OCI-LY7 (cell line): ENCODE data around the gene WWOX. TPM values are rescaled to one million over a fixed set of nuclear protein-coding genes. Genes with fewer than 3 reads are reported as not detected.

Experiments
- BruUV-seq: library from RNA; stranded (reverse); fragments of 400-500 nt; replicated peaks from 2 replicates; lab custom pipeline; 2021; lab: Mats Ljungman, UMichigan
- CTCF ChIA-PET: fragments of 300-600 bp; sonication (Branson Sonifier 250); formaldehyde crosslinking; loops from one replicate; lab custom pipeline; 2022; ENCODE audit warnings: antibody characterized with exemption; ENCODE audit not compliant: unreplicated experiment; lab: Charles Lee
- POLR2A ChIA-PET: fragments of 300-600 bp; sonication (Branson Sonifier 250); formaldehyde crosslinking; loops from one replicate; lab custom pipeline; 2022; ENCODE audit warnings: antibody characterized with exemption; lab: Charles Lee
- DNase-seq: peaks from one replicate; pipeline ENCODE4 v3.0.0-alpha.2; 2015; ENCODE audit warnings: low spot score
- H2AFZ ChIP-seq: fragments of 200-600 bp; sonication (generic), shearing (Covaris generic); 2 replicates; pipeline ENCODE4 v1.6.1; 2014; ENCODE audit warnings: mild to moderate bottlenecking, antibody characterized with exemption, low read length, moderate library complexity
- H3K27ac ChIP-seq: fragments of 200-600 bp; sonication (generic); 2 replicates; pipeline ENCODE4 v1.5.1; 2014; ENCODE audit warnings: mixed run types, low read depth, mild to moderate bottlenecking, moderate library complexity, low read length, inconsistent platforms; ENCODE audit not compliant: poor library complexity, severe bottlenecking
- H3K36me3 ChIP-seq: fragments of 200-600 bp; sonication (generic); 2 replicates; pipeline ENCODE4 v1.6.1; 2014; ENCODE audit warnings: mild to moderate bottlenecking, antibody characterized with exemption, low read length, moderate library complexity, mixed read lengths; ENCODE audit not compliant: insufficient read depth
- H3K4me1 ChIP-seq: fragments of 200-600 bp; sonication (generic); 2 replicates; pipeline ENCODE4 v1.5.1; 2014; ENCODE audit warnings: mild to moderate bottlenecking, low read length; ENCODE audit not compliant: insufficient read depth, poor library complexity, severe bottlenecking
- H3K4me2 ChIP-seq: fragments of 200-600 bp; sonication (generic); 2 replicates; pipeline ENCODE4 v1.6.1; 2014; ENCODE audit warnings: mild to moderate bottlenecking, low read length
- H3K4me3 ChIP-seq: fragments of 200-600 bp; sonication (generic); 2 replicates; pipeline ENCODE4 v1.5.1; 2014; ENCODE audit warnings: mild to moderate bottlenecking, low read depth, low read length; ENCODE audit not compliant: poor library complexity, severe bottlenecking
- H3K79me2 ChIP-seq: fragments of 200-600 bp; sonication (generic); 2 replicates; pipeline ENCODE4 v1.6.1; 2016; ENCODE audit warnings: low read depth, mild to moderate bottlenecking, low read length, moderate library complexity, mixed read lengths; ENCODE audit not compliant: insufficient read depth
- H3K9me2 ChIP-seq: fragments of 200-600 bp; sonication (generic); 2 replicates; pipeline ENCODE4 v1.6.1; 2016; ENCODE audit warnings: mild to moderate bottlenecking, low read length, mixed read lengths; ENCODE audit not compliant: insufficient read depth
- H3K9me3 ChIP-seq: fragments of 200-600 bp; sonication (generic); 2 replicates; pipeline ENCODE4 v1.6.1; 2014; ENCODE audit warnings: mild to moderate bottlenecking, mixed run types, low read length, mixed read lengths
- H4K20me1 ChIP-seq: fragments of 200-600 bp; sonication (generic); 2 replicates; pipeline ENCODE4 v1.6.1; 2014; ENCODE audit warnings: mild to moderate bottlenecking, antibody characterized with exemption, low read length, moderate library complexity, mixed read lengths; ENCODE audit not compliant: insufficient read depth
- CTCF ChIP-seq: fragments of 200-600 bp; sonication (generic); conservative IDR thresholded peaks from 2 replicates; pipeline ENCODE4 v1.5.1; 2014; ENCODE audit warnings: mild to moderate bottlenecking, antibody characterized with exemption, low read length, moderate library complexity, mixed read lengths
- EZH2phosphoT487 ChIP-seq: fragments of 200-600 bp; sonication (generic); IDR thresholded peaks from 2 replicates; pipeline ENCODE4 v1.6.1; 2018; ENCODE audit warnings: low read depth, borderline replicate concordance, mild to moderate bottlenecking, mixed run types, antibody characterized with exemption, low read length, moderate library complexity, mixed read lengths
- intact Hi-C: fragments of 100-400 bp; cut with micrococcal nuclease; formaldehyde crosslinking; loops from one replicate; pipeline ENCODE4 v1.10.0; 2022; ENCODE audit not compliant: unreplicated experiment
- total RNA-seq, 2 experiments: library from RNA; depleted of rRNA in 1 of 2; stranded (reverse); fragments of >200 nt in 1 of 2; shearing (Covaris generic) in 1 of 2; gene quantifications; 2 replicates each; pipeline ENCODE4 v1.2.3, GENCODE V29; 2014 to 2022

The WWOX gene
- total RNA-seq, 2 experiments from 2014 or later = 40.2 to 47.6 TPM

- POLR2A ChIA-PET = interaction anchor here (0.7 kb wide), 1 partner anchor 217 kb away, joined by 5 read pairs; no protein-coding TSS in a partner anchor
- no peak overlapping the region for H3K27ac ChIP-seq
- no peaks in the 10 kb centered on the region for H3K36me3 ChIP-seq
- no peak overlapping the region for H3K4me3 ChIP-seq
- H3K9me3 ChIP-seq = no peaks in the 10 kb centered on the region
- CTCF ChIA-PET = no interaction called here
- no TSS peak for BruUV-seq
- H4K20me1 ChIP-seq = no peaks in the 10 kb centered on the region
- H3K4me1 ChIP-seq = peaks cover 14% of the 10 kb centered on the region
- DNase-seq = no peak
- H3K79me2 ChIP-seq = no peaks in the 10 kb centered on the region
- H3K4me2 ChIP-seq = no peak overlapping the region
- H3K9me2 ChIP-seq = no peaks in the 10 kb centered on the region
- no peak for TF ChIP-seq CTCF
- no peak for TF ChIP-seq EZH2phosphoT487
- intact Hi-C loops = no loop called here
- H2AFZ ChIP-seq = no peak overlapping the region
These were observed 644.6 kb downstream of the WWOX start for GRCh38 chr16:78744099-78744498.

- peaks cover 21% of the 10 kb centered on the region for H3K4me1 ChIP-seq
- no peak for DNase-seq
- H3K9me2 ChIP-seq = no peaks in the 10 kb centered on the region
- no peaks in the 10 kb centered on the region for H3K36me3 ChIP-seq
- H3K79me2 ChIP-seq = no peaks in the 10 kb centered on the region
- TF ChIP-seq EZH2phosphoT487 = no peak
- no peaks in the 10 kb centered on the region for H4K20me1 ChIP-seq
- no peak overlapping the region for H3K4me3 ChIP-seq
- no TSS peak for BruUV-seq
- H2AFZ ChIP-seq = no peak overlapping the region
- no peaks in the 10 kb centered on the region for H3K9me3 ChIP-seq
- intact Hi-C loops = no loop called here
- ChIA-PET POLR2A (interaction anchor here (0.6 to 0.7 kb wide), 2 partner anchors 216 to 381 kb away, joined by 4 to 5 read pairs; no protein-coding TSS in a partner anchor), CTCF (no interaction called here)
- no peak overlapping the region for H3K4me2 ChIP-seq
- H3K27ac ChIP-seq = no peak overlapping the region
These were observed 645.3 kb downstream of the WWOX start for GRCh38 chr16:78744796-78745107.

- CTCF ChIA-PET = no interaction called here
- Histone ChIP-seq H3K27ac (no peak overlapping the region), H4K20me1 (no peaks in the 10 kb centered on the region), H2AFZ (no peak overlapping the region), H3K36me3 (no peaks in the 10 kb centered on the region), H3K4me1 (peaks cover 27% of the 10 kb centered on the region), H3K4me2 (no peak overlapping the region), H3K79me2 (no peaks in the 10 kb centered on the region), H3K4me3 (no peak overlapping the region), H3K9me2 (no peaks in the 10 kb centered on the region), H3K9me3 (no peaks in the 10 kb centered on the region)
- POLR2A ChIA-PET = interaction anchor here (0.6 to 0.7 kb wide), 2 partner anchors 381 to 414 kb away, joined by 4 to 10 read pairs; no protein-coding TSS in a partner anchor
- no peak for DNase-seq
- no TSS peak for BruUV-seq
- intact Hi-C loops = no loop called here
- TF ChIP-seq CTCF (no peak), EZH2phosphoT487 (no peak)
These were observed 645.9 kb downstream of the WWOX start for GRCh38 chr16:78745108-78746019.
